SKM-1 treated with dmso at 0.1 percent for 144 hours (cell line): ENCODE results near the gene C1orf167.
"Not testable (repeated sequence)": the region's sequence is repeated elsewhere in the genome, so short reads cannot be mapped to it uniquely, and the experiment has no call there.

Source experiments
- DNase-seq: peaks from one replicate; lab custom pipeline; 2025; ENCODE audit not compliant: unreplicated experiment; lab: John Stamatoyannopoulos, UW

Gene C1orf167

GRCh38 chr1:11797525-11798216 is 35.7 kb downstream of the C1orf167 start:
- no peak for DNase-seq

- DNase-seq = no peak
Observed at GRCh38 chr1:11799099-11799498, 37.1 kb downstream of the C1orf167 start.

- no peak for DNase-seq
Observed at GRCh38 chr1:11799896-11800295, 37.9 kb downstream of the C1orf167 start.

- no peak for DNase-seq
Observed at GRCh38 chr1:11800391-11800755, 38.4 kb downstream of the C1orf167 start.

- DNase-seq = no peak
Observed at GRCh38 chr1:11800756-11801433, 38.9 kb downstream of the C1orf167 start.

GRCh38 chr1:11802616-11802972 is 40.6 kb downstream of the C1orf167 start:
- DNase-seq = no peak

GRCh38 chr1:11802973-11803885 is 41.2 kb downstream of the C1orf167 start:
- DNase-seq = no peak

- DNase-seq = not testable (repeated sequence)
Observed at GRCh38 chr1:11803924-11804665, 42.1 kb downstream of the C1orf167 start.

GRCh38 chr1:11804666-11805421 is 42.9 kb downstream of the C1orf167 start:
- DNase-seq = no peak

- DNase-seq = peak; percentile 97
Observed at GRCh38 chr1:11805422-11806306, 43.7 kb downstream of the C1orf167 start, which contains the start of the genes CLCN6 and MTHFR. CLCN6 (plus strand) TSS chr1:11806191; CDS start chr1:11806263, 72 bp downstream. MTHFR (minus strand) TSS chr1:11805964; CDS start chr1:11803116, 2,848 bp downstream.

- DNase-seq = no peak
Observed at GRCh38 chr1:11806307-11806936, 44.4 kb downstream of the C1orf167 start.

- no peak for DNase-seq
Observed at GRCh38 chr1:11807133-11807532, 45.1 kb downstream of the C1orf167 start.

GRCh38 chr1:11813021-11813420 is 51.0 kb downstream of the C1orf167 start:
- DNase-seq = no peak

- DNase-seq = no peak
Observed at GRCh38 chr1:11817192-11817591, 55.2 kb downstream of the C1orf167 start.

GRCh38 chr1:11822091-11822490 is 60.1 kb downstream of the C1orf167 start:
- DNase-seq = no peak

GRCh38 chr1:11823366-11824137 is 61.6 kb downstream of the C1orf167 start:
- no peak for DNase-seq

- no peak for DNase-seq
Observed at GRCh38 chr1:11825131-11825530, 63.1 kb downstream of the C1orf167 start.

GRCh38 chr1:11826946-11827345 is 65.0 kb downstream of the C1orf167 start:
- no peak for DNase-seq
